HG03139 (cell line): Measurements from ENCODE around the gene FRMPD2.

Experiments used
- ATAC-seq: cut with Tn5 transposase; IDR thresholded peaks from one replicate; pipeline ENCODE4 v1.9.1; 2021; ENCODE audit not compliant: unreplicated experiment

FRMPD2 gene

GRCh38 chr10:48274636-48275035 lies at the start of gene FRMPD2:
Gene FRMPD2, minus strand, starts transcription at chr10:48274696. Its CDS starts 129 bp downstream, at chr10:48274567.
- ATAC-seq = no peak

- no peak for ATAC-seq
Observed at GRCh38 chr10:48322017-48322416, 47.5 kb upstream of the FRMPD2 start.

- no peak for ATAC-seq
Observed at GRCh38 chr10:48317321-48317990, 43.0 kb upstream of the FRMPD2 start.

GRCh38 chr10:48316236-48316635 lies 41.7 kb upstream of the FRMPD2 start:
- ATAC-seq = no peak

GRCh38 chr10:48314107-48314506 lies 39.6 kb upstream of the FRMPD2 start:
- no peak for ATAC-seq

GRCh38 chr10:48309711-48310226 lies 35.3 kb upstream of the FRMPD2 start:
- ATAC-seq = no peak

GRCh38 chr10:48307711-48308018 lies 33.2 kb upstream of the FRMPD2 start:
- ATAC-seq = no peak

- ATAC-seq = peak; percentile 28
Observed at GRCh38 chr10:48306870-48307710, 32.6 kb upstream of the FRMPD2 start.

GRCh38 chr10:48306265-48306869 lies 31.9 kb upstream of the FRMPD2 start, which contains the start of gene MAPK8:
Gene MAPK8, plus strand, starts transcription at chr10:48306677. Its CDS starts 94,984 bp downstream, at chr10:48401661.
- peak; percentile 82 for ATAC-seq

GRCh38 chr10:48305905-48306264 lies 31.4 kb upstream of the FRMPD2 start:
- no peak for ATAC-seq

GRCh38 chr10:48302515-48303476 lies 28.3 kb upstream of the FRMPD2 start:
- no peak for ATAC-seq

GRCh38 chr10:48300556-48300955 lies 26.1 kb upstream of the FRMPD2 start:
- no peak for ATAC-seq

GRCh38 chr10:48299692-48300091 lies 25.2 kb upstream of the FRMPD2 start:
- no peak for ATAC-seq

- ATAC-seq = no peak
Observed at GRCh38 chr10:48299066-48299465, 24.6 kb upstream of the FRMPD2 start.

- no peak for ATAC-seq
Observed at GRCh38 chr10:48296576-48297098, 22.1 kb upstream of the FRMPD2 start.

- no peak for ATAC-seq
Observed at GRCh38 chr10:48294431-48294830, 19.9 kb upstream of the FRMPD2 start.

GRCh38 chr10:48292616-48293015 lies 18.1 kb upstream of the FRMPD2 start:
- ATAC-seq = no peak

GRCh38 chr10:48291190-48291589 lies 16.7 kb upstream of the FRMPD2 start:
- ATAC-seq = no peak

GRCh38 chr10:48290286-48290685 lies 15.8 kb upstream of the FRMPD2 start:
- no peak for ATAC-seq

GRCh38 chr10:48289501-48290238 lies 15.2 kb upstream of the FRMPD2 start:
- no peak for ATAC-seq
